MM.1S (cell line): ENCODE measurements around the gene PGBD5.

ENCODE experiments used
- CTCF ChIP-seq: fragments of 300-600 bp; sonication (generic); IDR thresholded peaks from 2 replicates; pipeline ENCODE4 v1.5.1; 2016; ENCODE audit warnings: antibody characterized with exemption, low read length, mixed read lengths
- EZH2phosphoT487 ChIP-seq: fragments of 300-600 bp; sonication (generic); IDR thresholded peaks from 2 replicates; pipeline ENCODE4 v1.6.1; 2018; ENCODE audit warnings: antibody characterized with exemption, low read length

- TF ChIP-seq EZH2phosphoT487: no peak
- no peak for TF ChIP-seq CTCF
Observed at GRCh38 chr1:230414102-230414501, 12.0 kb downstream of the PGBD5 start.
